GM12872 (cell line): Measurements from ENCODE around the gene TFDP1.

ENCODE experiments used
- TF ChIP-seq, protein P1 (sequence below): IDR thresholded peaks from 3 replicates; pipeline ENCODE4 v1.5.1; 2011; ENCODE audit warnings: low read depth, mild to moderate bottlenecking, low read length, moderate library complexity; ENCODE audit not compliant: insufficient read depth

TFDP1 gene

DNA sequence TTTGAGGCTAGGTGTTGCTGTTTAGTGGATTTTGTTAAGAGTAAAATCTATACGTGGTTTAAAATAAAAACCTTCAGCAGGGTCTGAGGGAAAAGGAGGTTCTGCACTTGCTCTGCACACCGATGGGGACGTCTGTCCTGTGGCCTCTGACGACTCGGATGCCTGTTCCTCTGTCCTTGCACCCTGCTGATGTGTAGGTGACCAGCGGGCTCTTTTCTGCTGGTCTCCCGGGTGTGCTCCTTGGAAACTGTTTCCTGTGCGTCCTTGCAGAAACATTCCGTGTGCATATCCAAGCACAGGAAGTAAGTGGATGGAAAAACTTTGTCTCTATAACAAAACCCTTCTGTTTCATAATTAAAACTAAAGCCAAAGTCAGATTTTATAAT, 69.6 kb downstream of the TFDP1 start:
- TF ChIP-seq, protein P1, sequence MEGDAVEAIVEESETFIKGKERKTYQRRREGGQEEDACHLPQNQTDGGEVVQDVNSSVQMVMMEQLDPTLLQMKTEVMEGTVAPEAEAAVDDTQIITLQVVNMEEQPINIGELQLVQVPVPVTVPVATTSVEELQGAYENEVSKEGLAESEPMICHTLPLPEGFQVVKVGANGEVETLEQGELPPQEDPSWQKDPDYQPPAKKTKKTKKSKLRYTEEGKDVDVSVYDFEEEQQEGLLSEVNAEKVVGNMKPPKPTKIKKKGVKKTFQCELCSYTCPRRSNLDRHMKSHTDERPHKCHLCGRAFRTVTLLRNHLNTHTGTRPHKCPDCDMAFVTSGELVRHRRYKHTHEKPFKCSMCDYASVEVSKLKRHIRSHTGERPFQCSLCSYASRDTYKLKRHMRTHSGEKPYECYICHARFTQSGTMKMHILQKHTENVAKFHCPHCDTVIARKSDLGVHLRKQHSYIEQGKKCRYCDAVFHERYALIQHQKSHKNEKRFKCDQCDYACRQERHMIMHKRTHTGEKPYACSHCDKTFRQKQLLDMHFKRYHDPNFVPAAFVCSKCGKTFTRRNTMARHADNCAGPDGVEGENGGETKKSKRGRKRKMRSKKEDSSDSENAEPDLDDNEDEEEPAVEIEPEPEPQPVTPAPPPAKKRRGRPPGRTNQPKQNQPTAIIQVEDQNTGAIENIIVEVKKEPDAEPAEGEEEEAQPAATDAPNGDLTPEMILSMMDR = no peak

- TF ChIP-seq, protein P1 = no peak
These were observed 70.2 kb downstream of the TFDP1 start for GRCh38 chr13:113654591-113655345.

GRCh38 chr13:113655346-113656002, 70.9 kb downstream of the TFDP1 start:
- TF ChIP-seq, protein P1 = no peak

- TF ChIP-seq, protein P1 = no peak
These were observed 71.5 kb downstream of the TFDP1 start for GRCh38 chr13:113656003-113656588.

DNA sequence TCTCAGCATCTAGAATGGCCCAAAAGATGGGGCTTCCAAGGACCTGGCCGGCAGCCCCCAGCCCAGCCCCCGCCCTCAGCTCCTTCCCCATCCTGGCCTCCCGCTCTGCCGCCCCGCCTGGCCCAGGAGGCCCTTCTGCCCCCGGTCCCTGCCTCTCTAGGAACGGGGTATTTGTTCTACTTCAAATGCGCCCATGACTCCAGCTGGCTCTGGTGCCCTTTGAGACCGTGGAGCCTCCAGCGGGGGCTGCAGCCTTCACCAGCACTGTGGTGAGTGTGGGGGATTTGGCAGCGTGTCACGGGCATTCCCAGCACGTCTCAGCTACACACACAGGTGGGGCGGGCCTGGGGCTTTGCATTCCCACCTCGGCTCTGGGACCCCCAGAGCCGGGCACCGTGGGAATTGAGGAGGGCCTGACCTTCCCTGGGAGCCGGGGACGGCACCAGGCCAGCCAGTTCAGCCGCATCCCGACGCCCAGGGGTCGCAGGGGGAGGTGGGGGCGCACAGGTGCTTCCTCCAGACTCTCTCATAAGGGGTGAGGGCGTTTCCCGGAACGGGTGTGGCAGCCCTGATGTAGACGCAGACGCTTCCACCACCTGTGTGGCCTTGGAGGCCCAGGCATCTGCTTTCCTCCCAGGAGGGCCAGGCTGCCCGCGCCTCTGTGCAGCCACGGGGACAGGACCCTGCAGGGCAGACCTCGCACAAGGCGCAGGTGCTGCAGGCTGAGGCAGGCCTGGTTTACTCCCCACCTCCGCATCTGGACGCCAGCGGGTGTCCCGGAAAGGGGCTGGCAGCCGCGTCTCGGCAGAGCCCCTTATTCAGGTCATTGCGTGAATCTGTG, 72.5 kb downstream of the TFDP1 start:
- TF ChIP-seq, protein P1 = no peak

DNA sequence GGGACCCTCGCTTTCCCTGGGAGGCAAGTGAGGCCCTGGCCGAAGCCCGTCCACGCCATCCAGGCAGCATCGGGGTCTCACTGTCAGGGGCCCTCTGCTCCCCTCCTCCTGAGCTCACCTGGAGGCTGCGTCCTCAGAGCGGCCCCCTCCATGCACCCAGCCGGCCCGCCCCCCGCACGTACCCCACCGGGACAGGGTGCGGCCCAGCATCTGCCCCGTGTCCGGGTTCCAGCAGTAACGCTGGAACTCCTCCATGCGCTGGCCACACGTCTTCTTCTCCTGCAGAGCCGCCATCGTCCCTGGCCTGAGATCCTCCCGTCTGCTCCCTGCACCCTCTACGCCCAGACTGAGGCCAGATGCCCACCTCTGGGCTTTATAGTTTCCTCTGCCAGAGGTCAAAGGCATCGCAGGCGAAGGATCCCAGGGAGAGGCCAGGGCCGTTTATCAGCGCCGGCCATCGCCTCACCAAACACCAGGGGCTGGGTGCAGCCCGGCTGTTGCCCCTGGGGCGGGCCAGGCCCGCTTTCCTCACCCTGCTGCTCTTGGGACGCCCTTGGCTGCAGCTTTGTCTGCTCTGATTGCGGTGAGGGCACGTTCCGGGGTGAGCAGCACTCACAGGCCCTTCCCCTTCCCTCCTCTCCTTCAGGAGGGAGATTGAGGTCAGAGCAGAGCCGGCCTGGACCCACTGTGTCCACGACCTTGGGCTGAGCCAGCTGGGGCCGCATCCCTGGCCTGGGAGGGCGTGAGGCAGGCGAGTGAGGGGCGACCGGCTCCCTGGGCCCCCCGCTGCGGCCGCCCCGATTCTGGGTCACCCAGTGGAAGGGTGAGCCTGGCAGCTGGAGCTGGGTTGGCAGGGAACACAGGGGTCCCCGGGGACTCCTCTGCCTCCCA, 73.5 kb downstream of the TFDP1 start, which contains the start of gene ATP4B:
Gene ATP4B (minus strand): TSS at position 348 of the 891 bp plus-strand sequence. CDS start 54 bp downstream, at position 294.
- TF ChIP-seq, protein P1 = no peak
